Endodermal cell (in vitro differentiated cells): ENCODE results near the gene NFAT5. TPM values are rescaled to one million over a fixed set of nuclear protein-coding genes. Genes with fewer than 3 reads are reported as not detected.
"Not testable (repeated sequence)": the region's sequence is repeated elsewhere in the genome, so short reads cannot be mapped to it uniquely, and the experiment has no call there.

Experiments used
- DNase-seq: peaks from one replicate; pipeline ENCODE4 v3.0.0-alpha.2; 2017
- H3K27ac ChIP-seq: 2 replicates; pipeline ENCODE4 v1.5.1; 2013; ENCODE audit warnings: mild to moderate bottlenecking, low read depth, low read length, moderate library complexity
- H3K27me3 ChIP-seq: 2 replicates; pipeline ENCODE4 v1.6.1; 2013; ENCODE audit warnings: mild to moderate bottlenecking, low read length, moderate library complexity; ENCODE audit not compliant: insufficient read depth, control insufficient read depth, poor library complexity, severe bottlenecking
- H3K36me3 ChIP-seq: 2 replicates; pipeline ENCODE4 v1.7.0; 2013; ENCODE audit warnings: mild to moderate bottlenecking, low read length, moderate library complexity; ENCODE audit not compliant: control insufficient read depth, insufficient read depth
- H3K4me1 ChIP-seq: one replicate; pipeline ENCODE4 v1.7.0; 2013; ENCODE audit warnings: low read length; ENCODE audit not compliant: control insufficient read depth, insufficient read depth
- H3K4me3 ChIP-seq: 2 replicates; pipeline ENCODE4 v1.5.1; 2013; ENCODE audit warnings: mild to moderate bottlenecking, low read length, moderate library complexity
- H3K9ac ChIP-seq: 2 replicates; pipeline ENCODE4 v1.6.1; 2013; ENCODE audit warnings: mild to moderate bottlenecking, low read length, moderate library complexity; ENCODE audit not compliant: poor library complexity, severe bottlenecking; ENCODE audit errors: extremely low read depth
- H3K9me3 ChIP-seq: 2 replicates; pipeline ENCODE4 v1.6.1; 2013; ENCODE audit warnings: mild to moderate bottlenecking, low read length, moderate library complexity; ENCODE audit not compliant: control insufficient read depth
- H3K27ac Mint-ChIP-seq: 2 replicates; pipeline ENCODE4 v1.8.0; 2020; ENCODE audit warnings: mixed read lengths
- H3K27me3 Mint-ChIP-seq: 2 replicates; pipeline ENCODE4 v1.8.0; 2021; ENCODE audit warnings: mild to moderate bottlenecking, mixed read lengths; ENCODE audit not compliant: insufficient read depth
- H3K36me3 Mint-ChIP-seq: 2 replicates; pipeline ENCODE4 v1.8.0; 2020; ENCODE audit warnings: low read depth, mixed read lengths
- H3K4me1 Mint-ChIP-seq: 2 replicates; pipeline ENCODE4 v1.8.0; 2020; ENCODE audit warnings: mixed read lengths
- H3K4me3 Mint-ChIP-seq: 2 replicates; pipeline ENCODE4 v1.8.0; 2020; ENCODE audit warnings: mild to moderate bottlenecking, moderate library complexity, mixed read lengths
- H3K9me3 Mint-ChIP-seq: 2 replicates; pipeline ENCODE4 v1.8.0; 2020; ENCODE audit warnings: mild to moderate bottlenecking, mixed read lengths
- CTCF ChIP-seq: fragments of 200-600 bp; sonication (generic); conservative IDR thresholded peaks from 2 replicates; pipeline ENCODE4 v1.5.0; 2021; ENCODE audit warnings: antibody characterized with exemption, mild to moderate bottlenecking
- WGBS, 2 experiments: methylation state at CpG; one replicate each; pipeline versions ENCODE4 v1.1.5 to v1.1.7; 2013; ENCODE audit warnings: missing lambda C conversion rate in 2 of 2, mixed read lengths in 1 of 2; ENCODE audit not compliant: insufficient coverage in 1 of 2, insufficient read length in 1 of 2; 5-methylcytosine and 5-hydroxymethylcytosine counted together
- total RNA-seq, 2 donors: library from RNA; stranded (reverse); fragmentation: NEBNext Ultra II Directional in 1 of 2; extraction: Animal tissue kit (Norgen Biotek cat#: 25700) in 1 of 2; gene quantifications; 2 replicates in 1 of 2; 3 replicates in 1 of 2; pipeline ENCODE4 v1.2.1, GENCODE V29; 2021

The NFAT5 gene
- total RNA-seq, 2 donors from 2014 or later: 38.8 to 40.3 TPM

DNA sequence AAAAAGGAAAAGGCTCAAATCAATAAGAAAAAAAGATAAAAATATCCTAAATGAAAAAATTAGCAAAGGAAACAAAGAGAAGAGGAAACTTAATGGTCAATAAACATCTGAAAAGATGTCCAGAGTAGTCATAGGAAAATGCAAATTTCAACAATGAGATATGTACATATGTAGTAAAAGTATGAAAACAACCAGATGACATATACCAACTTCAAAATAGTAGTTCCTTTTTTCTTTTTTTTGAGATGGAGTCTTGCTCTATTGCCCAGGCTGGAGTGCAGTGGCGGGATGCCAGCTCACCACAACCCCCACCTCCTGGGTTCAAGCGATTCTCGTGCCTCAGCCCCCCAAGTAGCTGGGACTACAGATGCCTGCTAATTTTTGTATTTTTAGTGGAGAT is 21.7 kb upstream of the NFAT5 start:
- Mint-ChIP-seq H3K27ac (no peak overlapping the region), H3K36me3 (no peaks in the 10 kb centered on the region), H3K9me3 (no peaks in the 10 kb centered on the region), H3K4me3 (no peak overlapping the region), H3K27me3 (no peaks in the 10 kb centered on the region), H3K4me1 (peaks cover 12% of the 10 kb centered on the region)
- Histone ChIP-seq H3K27ac (no peak overlapping the region), H3K9ac (no peak overlapping the region), H3K4me3 (no peak overlapping the region), H3K36me3 (no peaks in the 10 kb centered on the region), H3K9me3 (no peaks in the 10 kb centered on the region), H3K27me3 (no peaks in the 10 kb centered on the region), H3K4me1 (peaks cover 8% of the 10 kb centered on the region)
- TF ChIP-seq CTCF: no peak
- DNase-seq: no peak
- WGBS, 2 experiments: 81% methylated on average over 3 of the region's 3 CpGs; no CpG with 5 or more reads in 1 of the 2 experiments

- H3K36me3 ChIP-seq, H3K4me1 Mint-ChIP-seq, H3K27me3 Mint-ChIP-seq, H3K4me1 ChIP-seq, H3K27me3 ChIP-seq, H3K9me3 Mint-ChIP-seq, H3K4me3 Mint-ChIP-seq, H3K27ac ChIP-seq, H3K27ac Mint-ChIP-seq, H3K4me3 ChIP-seq, H3K36me3 Mint-ChIP-seq, H3K9ac ChIP-seq, DNase-seq, H3K9me3 ChIP-seq: not testable (repeated sequence)
- 84 to 98% methylated on average over 5 to 6 of the region's 6 CpGs for WGBS, 2 experiments
These were observed 19.1 kb upstream of the NFAT5 start for GRCh38 chr16:69546663-69547062.

DNA sequence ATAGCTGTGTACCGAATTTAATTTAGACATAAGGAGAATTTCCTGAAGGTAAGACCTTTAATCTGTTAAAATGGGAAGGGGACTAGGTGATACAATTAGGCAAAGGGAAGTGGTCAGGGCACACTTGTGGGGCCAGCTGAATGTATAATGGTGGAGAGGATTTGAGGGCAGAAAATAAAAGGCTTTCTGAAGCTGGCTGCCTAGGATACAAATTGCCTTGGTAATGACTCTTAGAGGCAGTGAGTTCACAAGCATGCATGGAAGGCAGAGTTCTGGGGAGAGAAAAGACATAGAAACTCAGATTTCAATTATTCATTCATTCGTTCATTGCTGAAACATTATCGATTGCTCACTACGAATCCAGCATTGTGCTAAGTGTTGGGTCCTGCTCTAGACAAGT is 12.4 kb upstream of the NFAT5 start:
- no peak overlapping the region for H3K9ac ChIP-seq
- H3K4me3 Mint-ChIP-seq: no peak overlapping the region
- H3K9me3 Mint-ChIP-seq: peaks cover 3% of the 10 kb centered on the region
- no peaks in the 10 kb centered on the region for H3K27me3 Mint-ChIP-seq
- peaks cover 3% of the 10 kb centered on the region for H3K9me3 ChIP-seq
- no peaks in the 10 kb centered on the region for H3K36me3 ChIP-seq
- H3K27ac ChIP-seq: no peak overlapping the region
- H3K4me3 ChIP-seq: no peak overlapping the region
- H3K27ac Mint-ChIP-seq: no peak overlapping the region
- no peaks in the 10 kb centered on the region for H3K36me3 Mint-ChIP-seq
- no peaks in the 10 kb centered on the region for H3K4me1 ChIP-seq
- no peak for TF ChIP-seq CTCF
- no peak for DNase-seq
- WGBS, 2 experiments: 90 to 95% methylated on average over 4 of the region's 4 CpGs
- no peaks in the 10 kb centered on the region for H3K27me3 ChIP-seq
- H3K4me1 Mint-ChIP-seq: peaks cover 5% of the 10 kb centered on the region

- no peaks in the 10 kb centered on the region for H3K27me3 Mint-ChIP-seq
- H3K4me3 ChIP-seq: no peak overlapping the region
- no peak for TF ChIP-seq CTCF
- no peaks in the 10 kb centered on the region for H3K36me3 Mint-ChIP-seq
- WGBS, 2 experiments: 90 to 97% methylated on average over 2 of the region's 2 CpGs
- peaks cover 3% of the 10 kb centered on the region for H3K9me3 Mint-ChIP-seq
- no peaks in the 10 kb centered on the region for H3K4me1 ChIP-seq
- H3K4me3 Mint-ChIP-seq: no peak overlapping the region
- H3K27ac Mint-ChIP-seq: no peak overlapping the region
- H3K27me3 ChIP-seq: no peaks in the 10 kb centered on the region
- no peaks in the 10 kb centered on the region for H3K36me3 ChIP-seq
- H3K9ac ChIP-seq: no peak overlapping the region
- peaks cover 5% of the 10 kb centered on the region for H3K4me1 Mint-ChIP-seq
- no peak overlapping the region for H3K27ac ChIP-seq
- H3K9me3 ChIP-seq: peaks cover 3% of the 10 kb centered on the region
- DNase-seq: no peak
These were observed 11.3 kb upstream of the NFAT5 start for GRCh38 chr16:69554495-69554894.
